RPMI7951 (cell line): ENCODE data around the gene TBC1D10A. TPM values are rescaled to one million over a fixed set of nuclear protein-coding genes. Genes with fewer than 3 reads are reported as not detected.
A peak's percentile ranks its signal among the peaks of the same experiment; 100 is the strongest.

Experiments used
- DNase-seq: peaks from one replicate; pipeline ENCODE4 v3.0.0-alpha.2; 2012; ENCODE audit warnings: low read depth
- total RNA-seq: library from RNA; depleted of rRNA; stranded (reverse); fragments of >200 nt; shearing (Covaris generic); gene quantifications from 2 replicates; pipeline ENCODE4 v1.2.3, GENCODE V29; 2014

Gene TBC1D10A
- total RNA-seq, 1 experiment from 2014 or later = 18.5 TPM

GRCh38 chr22:30286813-30287647 is 39.7 kb downstream of the TBC1D10A start:
- DNase-seq = peak; percentile 48

- no peak for DNase-seq
These were observed 40.4 kb downstream of the TBC1D10A start for GRCh38 chr22:30286331-30286730.

- DNase-seq = no peak
These were observed 40.9 kb downstream of the TBC1D10A start for GRCh38 chr22:30285846-30286200.

GRCh38 chr22:30285176-30285845 is 41.4 kb downstream of the TBC1D10A start:
- DNase-seq = no peak

- DNase-seq = no peak
These were observed 42.1 kb downstream of the TBC1D10A start for GRCh38 chr22:30284666-30285065.

- DNase-seq = no peak
These were observed 42.6 kb downstream of the TBC1D10A start for GRCh38 chr22:30284172-30284571.

GRCh38 chr22:30283342-30283741 is 43.4 kb downstream of the TBC1D10A start:
- peak; percentile 53 for DNase-seq

- DNase-seq = no peak
These were observed 44.1 kb downstream of the TBC1D10A start for GRCh38 chr22:30282616-30283046.

GRCh38 chr22:30280505-30280904 is 46.2 kb downstream of the TBC1D10A start:
- DNase-seq = no peak

GRCh38 chr22:30279932-30280331 is 46.8 kb downstream of the TBC1D10A start:
- DNase-seq = no peak

GRCh38 chr22:30279046-30279788 is 47.5 kb downstream of the TBC1D10A start:
- DNase-seq = peak; percentile 78

- DNase-seq = peak; percentile 86
These were observed 49.0 kb downstream of the TBC1D10A start for GRCh38 chr22:30277547-30278344.

GRCh38 chr22:30276039-30276438 is 50.7 kb downstream of the TBC1D10A start:
- no peak for DNase-seq

- no peak for DNase-seq
These were observed 51.1 kb downstream of the TBC1D10A start for GRCh38 chr22:30275625-30276024.

GRCh38 chr22:30274437-30274812 is 52.3 kb downstream of the TBC1D10A start:
- DNase-seq = no peak

GRCh38 chr22:30273711-30274436 is 52.9 kb downstream of the TBC1D10A start:
- DNase-seq = no peak

- no peak for DNase-seq
These were observed 53.8 kb downstream of the TBC1D10A start for GRCh38 chr22:30272781-30273601.

- peak; percentile 82 for DNase-seq
These were observed 55.9 kb downstream of the TBC1D10A start for GRCh38 chr22:30270832-30271231.

- DNase-seq = no peak
These were observed 58.4 kb downstream of the TBC1D10A start for GRCh38 chr22:30268331-30268730.
